Globus pallidus (tissue), 1 donor: ENCODE results near the gene SLC5A11.
"Not testable (repeated sequence)": the region's sequence is repeated elsewhere in the genome, so short reads cannot be mapped to it uniquely, and the experiment has no call there.

Experiments used
- DNase-seq: peaks from one replicate; pipeline ENCODE4 v3.0.0-alpha.2; 2015; ENCODE audit warnings: low spot score

The SLC5A11 gene, protein sequence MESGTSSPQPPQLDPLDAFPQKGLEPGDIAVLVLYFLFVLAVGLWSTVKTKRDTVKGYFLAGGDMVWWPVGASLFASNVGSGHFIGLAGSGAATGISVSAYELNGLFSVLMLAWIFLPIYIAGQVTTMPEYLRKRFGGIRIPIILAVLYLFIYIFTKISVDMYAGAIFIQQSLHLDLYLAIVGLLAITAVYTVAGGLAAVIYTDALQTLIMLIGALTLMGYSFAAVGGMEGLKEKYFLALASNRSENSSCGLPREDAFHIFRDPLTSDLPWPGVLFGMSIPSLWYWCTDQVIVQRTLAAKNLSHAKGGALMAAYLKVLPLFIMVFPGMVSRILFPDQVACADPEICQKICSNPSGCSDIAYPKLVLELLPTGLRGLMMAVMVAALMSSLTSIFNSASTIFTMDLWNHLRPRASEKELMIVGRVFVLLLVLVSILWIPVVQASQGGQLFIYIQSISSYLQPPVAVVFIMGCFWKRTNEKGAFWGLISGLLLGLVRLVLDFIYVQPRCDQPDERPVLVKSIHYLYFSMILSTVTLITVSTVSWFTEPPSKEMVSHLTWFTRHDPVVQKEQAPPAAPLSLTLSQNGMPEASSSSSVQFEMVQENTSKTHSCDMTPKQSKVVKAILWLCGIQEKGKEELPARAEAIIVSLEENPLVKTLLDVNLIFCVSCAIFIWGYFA

DNA sequence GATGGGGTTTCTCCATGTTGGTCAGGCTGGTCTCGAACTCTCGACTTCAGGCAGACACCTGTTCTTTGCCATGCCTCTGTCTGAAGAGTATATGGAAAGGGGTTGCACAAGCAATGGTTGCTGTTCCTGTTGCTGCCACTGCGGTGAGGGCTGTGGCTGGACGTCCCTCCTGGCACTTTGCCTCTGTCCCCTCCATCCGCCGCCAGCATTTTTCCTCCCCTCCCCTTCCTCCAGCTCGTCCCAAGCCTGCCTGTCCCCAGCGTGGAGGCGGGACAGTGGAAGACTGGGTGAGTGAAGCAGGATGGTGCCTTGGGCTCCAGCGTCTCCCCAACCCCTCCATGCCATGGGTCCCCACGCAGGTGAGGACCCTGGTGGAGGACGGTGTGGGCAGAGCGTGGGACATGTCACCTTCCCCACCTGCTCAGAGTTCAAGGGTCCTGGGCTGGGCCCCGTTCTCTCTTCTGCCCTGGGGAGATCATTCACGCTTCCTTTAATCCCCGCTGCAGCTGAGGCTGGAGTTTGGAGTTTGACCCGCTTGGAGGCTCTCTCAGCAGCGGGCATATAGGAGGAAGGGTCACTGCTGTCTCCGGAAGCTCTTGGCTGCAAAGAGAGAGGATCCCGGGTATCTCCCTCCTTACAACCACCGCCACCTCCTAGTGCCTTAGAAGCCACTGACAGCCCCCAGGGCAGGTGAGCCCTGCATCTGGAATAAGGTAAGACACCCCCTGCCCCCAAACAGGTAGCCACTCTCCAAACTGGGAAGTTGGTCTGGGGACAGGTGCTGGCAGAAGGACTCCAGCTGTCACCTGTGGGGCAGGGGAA, at the start of gene SLC5A11:
SLC5A11 (plus strand) TSS at position 238 of the 822 bp plus-strand sequence. CDS start 12,681 bp downstream, outside the sequence.
- peak; percentile 78 for DNase-seq

DNA sequence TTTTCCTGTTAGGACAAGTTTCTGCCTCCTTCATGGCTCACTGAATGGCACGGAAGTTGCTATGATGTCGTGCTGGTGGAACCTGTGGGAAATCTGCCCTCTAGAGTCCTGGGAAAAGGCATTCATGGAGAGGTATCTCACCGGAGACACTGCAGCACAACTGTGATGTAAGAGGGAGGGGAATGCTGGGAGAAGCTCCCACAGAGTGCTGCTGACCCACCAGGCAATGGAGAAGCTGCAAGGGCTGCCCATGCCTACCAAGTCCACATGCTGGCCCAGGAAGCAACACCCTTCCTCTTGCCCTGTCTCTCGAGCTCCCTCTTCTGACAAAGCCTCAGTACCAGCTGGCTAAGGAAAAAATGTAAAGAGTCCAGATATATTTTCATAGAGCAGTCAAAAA, 45.2 kb upstream of the SLC5A11 start:
- no peak for DNase-seq

DNA sequence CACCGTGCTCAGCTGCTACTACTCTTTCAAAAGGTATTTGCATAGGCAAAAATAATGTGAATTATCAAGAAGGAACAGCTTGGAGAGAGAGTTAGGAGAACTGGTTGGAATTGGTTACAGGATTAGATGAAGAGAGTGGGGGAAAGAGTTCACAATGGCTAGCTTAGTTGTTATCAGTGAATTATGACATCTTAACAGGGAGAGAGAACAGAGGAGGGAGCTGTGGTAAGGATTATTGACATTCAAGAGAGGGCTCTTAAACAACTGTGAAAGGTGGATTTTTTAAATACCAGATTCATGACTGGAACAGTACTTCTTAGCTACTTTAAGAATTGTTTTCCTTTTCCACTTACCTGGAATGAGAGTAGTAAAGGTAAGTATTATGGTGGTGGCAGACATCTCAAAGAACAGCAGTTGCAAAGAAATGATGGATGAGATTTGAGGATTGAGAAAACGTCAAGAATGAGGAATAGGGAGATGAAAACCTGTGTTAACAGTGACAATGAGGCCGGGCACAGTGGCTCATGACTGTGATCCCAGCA, 43.9 kb upstream of the SLC5A11 start:
- no peak for DNase-seq

DNA sequence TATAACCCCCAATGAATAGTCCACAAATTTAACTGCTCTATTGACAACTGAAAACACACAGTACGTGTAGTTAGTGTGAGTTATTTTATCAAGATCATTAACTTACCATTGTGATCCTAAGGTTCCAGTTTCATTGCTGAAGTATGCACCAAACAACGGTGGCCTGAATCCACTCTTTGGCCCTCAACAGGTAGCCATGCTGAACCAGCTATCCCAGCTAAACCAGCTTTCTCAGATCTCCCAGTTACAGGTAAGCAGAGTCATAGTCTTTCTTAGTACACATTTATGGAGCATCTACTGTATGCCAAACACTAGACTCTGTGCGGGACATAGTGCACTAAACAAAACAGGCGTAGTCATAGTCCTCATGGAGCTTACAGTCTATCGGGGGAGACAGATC, 40.3 kb upstream of the SLC5A11 start:
- no peak for DNase-seq

DNA sequence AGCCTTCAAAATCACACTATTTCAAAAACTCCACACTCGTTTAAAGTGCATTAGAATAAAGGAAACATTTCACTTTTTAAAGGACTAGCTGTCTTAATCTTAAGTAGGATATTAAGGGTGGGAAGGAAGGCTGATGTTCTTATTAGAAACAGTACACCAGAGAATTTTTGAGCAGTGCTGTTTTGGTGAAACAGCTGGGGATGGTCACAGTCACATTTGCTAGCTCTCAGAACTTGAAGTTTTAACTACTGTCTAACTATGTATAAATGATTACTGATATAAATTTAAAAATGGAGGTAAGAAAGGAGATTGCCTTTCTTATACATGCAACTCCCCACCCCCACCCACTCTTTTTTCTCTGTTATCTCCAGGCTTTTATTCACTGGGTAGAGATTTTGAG, 38.5 kb upstream of the SLC5A11 start:
- no peak for DNase-seq

DNA sequence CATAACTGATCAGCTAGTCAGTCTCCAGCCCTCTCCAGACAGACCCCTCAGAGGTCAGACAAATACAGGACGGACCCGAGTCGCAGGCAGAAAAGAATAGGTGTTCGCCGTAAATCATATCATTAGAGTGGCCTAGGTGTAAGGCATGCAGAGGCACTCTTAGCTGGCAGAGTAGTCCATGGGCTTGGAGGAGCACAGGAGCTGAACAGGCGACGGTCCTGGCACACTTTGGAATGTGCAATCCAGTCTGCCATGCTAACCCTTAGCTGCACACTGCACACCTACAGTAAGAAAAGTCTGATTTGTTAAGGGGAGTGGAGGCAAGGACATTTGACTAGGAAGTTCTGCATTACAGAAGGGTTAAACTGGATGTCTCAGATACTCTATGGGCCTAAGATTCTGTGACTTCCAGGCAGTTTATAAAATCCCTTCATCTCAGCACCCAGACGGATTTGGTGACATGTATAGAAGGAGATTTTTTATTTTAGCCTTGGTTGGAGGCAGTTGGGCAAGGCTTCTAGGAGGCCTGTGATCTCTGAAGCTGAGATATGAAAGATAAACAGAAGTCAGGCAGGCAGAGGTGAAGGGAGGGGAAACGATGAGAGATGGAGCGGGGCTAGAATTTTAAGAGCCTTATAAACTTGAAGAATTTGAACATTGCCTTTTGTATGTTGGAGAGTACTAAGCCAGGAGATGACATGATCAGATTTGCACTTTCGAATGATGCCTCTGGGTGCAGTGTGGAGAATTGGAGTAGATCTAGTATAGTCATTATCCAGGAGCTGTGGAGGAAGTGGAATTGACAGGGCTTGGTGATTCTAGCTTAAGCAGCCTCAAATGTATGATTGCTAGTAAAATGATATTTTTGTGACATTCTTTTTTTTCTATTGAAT, 34.6 kb upstream of the SLC5A11 start:
- no peak for DNase-seq

DNA sequence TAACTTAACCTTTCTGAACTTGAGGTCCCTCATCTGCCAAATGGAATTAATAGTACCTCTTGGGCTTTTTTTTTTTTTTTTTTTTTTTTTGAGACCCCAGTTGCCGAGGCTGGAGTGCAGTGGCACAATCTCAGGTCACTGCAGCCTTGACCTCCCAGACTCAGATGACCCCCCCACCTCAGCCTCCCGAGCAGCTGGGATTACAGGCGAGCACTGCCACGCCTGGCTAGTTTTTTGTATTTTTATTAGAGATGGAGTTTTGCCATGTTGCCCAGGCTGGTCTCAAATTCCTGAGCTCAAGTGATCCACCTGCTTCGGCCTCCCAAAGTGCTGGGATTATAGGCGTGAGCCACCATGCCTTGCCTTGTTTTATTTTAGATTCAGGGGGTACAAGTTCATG, 33.0 kb upstream of the SLC5A11 start:
- not testable (repeated sequence) for DNase-seq

DNA sequence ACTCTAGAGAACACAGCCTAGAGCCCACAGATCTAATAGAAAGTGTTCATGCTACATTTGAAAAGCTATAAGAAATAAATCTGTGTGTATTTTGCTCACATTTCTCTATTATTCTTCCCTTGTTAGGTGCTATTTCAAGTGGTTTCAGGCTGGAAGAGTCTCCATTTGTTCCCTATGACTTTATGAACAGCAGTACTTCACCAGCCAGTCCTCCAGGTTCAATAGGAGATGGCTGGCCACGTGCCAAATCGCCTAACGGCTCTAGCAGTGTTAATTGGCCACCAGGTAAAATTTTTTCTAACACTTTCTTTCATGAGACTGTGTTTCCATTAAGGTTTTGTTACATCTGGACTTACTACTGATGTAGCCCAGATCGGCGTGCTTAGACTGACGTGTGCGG, 30.7 kb upstream of the SLC5A11 start:
- DNase-seq = no peak

DNA sequence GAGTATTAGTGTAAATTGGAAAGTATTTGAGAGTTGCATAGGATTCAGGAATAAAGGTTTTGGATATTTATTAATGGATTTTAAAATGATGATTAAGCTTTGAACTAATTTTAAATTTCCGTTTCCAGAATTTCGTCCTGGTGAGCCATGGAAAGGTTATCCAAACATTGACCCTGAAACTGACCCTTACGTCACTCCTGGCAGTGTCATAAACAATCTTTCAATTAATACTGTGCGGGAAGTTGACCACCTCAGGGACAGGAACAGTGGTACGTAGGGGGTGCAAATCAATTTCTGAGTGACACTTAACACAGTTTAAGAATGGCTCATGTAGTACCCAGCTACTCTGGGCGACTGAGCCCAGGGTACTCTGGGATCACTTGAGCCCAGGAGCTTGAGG, 29.1 kb upstream of the SLC5A11 start:
- DNase-seq = no peak

DNA sequence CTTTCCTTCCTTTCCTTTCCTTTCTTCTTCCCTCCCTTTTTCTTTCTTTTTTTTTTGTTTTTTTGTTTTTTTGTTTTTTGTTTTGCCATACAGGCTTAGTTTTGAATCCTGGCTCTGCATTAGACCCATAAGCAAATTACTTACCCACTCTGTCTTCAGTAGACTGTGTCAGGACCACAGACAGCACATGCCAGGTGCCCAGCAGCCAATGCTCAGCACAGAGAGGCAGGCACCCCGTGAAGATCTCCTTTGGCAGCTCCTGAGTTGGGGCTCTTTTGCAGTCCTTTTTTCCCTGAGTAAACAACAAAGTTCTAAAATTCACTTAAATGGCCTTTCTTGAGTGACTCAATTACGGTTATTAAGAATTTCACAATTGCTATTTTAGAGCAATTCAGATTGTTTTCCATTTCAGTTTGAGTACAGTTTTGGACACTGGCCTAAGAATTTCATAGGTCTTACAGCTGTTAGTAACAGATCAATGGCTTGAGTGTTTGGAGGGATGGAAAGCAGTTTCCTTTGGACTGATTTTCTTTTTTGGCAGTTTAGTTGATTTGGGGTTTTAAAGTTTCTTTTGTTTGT, 26.2 kb upstream of the SLC5A11 start:
- DNase-seq = no peak

DNA sequence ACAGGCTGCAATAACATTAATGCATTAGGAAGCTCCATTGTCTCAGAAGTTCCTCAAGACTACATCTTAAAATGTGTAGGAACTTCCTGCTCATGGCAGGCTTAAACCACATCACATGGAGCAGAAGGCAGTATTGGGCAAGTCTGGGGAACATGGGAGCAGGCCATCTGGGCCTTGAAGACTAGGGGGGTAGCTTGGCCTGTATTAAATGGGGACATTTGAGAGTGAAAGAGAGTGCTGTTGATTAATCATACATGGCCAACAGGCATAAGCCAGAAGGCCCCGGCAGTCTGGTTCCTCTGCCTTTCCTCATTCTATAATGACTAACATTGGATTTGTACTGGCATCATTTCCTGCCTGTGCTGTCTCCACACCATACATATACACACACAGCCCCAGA, 25.2 kb upstream of the SLC5A11 start:
- no peak for DNase-seq

DNA sequence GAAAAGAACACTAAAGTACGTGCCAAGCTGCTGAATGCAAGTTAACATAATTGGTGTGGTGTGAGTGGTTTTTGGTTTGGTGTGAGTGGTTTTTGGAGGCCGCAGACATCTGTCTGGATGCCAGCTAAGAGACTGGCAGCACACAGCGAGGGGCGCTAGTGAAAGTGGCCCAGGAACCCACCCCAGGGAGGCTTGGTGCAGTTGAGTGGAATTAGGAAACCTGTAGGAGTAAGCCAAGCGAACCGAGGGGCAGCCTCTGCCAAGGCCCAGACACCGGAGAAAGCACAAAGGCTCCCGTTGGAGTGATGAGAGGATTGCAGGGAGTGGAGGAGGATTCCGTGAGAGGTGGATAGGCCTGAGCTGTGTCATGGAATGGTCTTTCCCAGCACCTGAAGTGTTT, 24.6 kb upstream of the SLC5A11 start:
- no peak for DNase-seq

DNA sequence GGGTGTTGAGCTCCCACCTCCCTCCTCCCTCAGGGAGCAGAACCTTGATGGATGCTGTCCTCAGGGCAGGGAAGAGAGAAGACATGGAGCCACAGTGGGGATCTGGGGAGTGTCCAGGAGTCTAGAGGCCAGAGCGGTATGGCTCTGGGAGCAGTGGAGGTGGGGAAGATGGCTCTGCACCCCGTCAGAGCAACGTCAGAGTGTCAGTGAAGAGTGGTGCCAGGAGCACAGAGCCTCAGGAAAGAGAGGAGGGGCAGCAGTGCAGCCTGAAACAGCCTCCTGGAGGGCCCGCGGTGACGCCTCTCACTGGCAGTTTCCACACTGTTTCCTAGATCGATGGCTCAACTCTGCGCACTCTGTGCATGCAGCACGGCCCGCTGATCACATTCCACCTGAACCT, 23.2 kb upstream of the SLC5A11 start:
- DNase-seq = no peak

DNA sequence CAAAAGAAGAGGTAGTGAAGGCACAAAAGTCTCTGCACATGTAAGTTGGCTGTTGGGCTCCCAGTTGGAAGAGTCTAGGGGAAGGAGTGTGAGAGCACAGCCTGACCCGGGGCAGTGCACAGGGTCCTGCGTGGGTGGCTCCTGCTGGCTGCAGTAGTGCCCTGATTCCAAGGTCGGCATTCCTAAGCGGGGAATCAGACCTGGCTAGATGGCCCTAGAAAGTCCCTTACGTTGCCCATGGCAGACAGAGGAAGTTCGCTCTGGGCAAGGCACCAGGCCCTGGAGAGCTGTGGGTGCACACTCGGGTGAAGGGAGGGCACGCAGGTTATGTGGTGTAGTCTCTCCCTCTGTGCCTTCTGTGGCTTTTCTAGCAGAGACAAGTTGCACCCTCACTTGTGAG, 22.8 kb upstream of the SLC5A11 start:
- DNase-seq = no peak

DNA sequence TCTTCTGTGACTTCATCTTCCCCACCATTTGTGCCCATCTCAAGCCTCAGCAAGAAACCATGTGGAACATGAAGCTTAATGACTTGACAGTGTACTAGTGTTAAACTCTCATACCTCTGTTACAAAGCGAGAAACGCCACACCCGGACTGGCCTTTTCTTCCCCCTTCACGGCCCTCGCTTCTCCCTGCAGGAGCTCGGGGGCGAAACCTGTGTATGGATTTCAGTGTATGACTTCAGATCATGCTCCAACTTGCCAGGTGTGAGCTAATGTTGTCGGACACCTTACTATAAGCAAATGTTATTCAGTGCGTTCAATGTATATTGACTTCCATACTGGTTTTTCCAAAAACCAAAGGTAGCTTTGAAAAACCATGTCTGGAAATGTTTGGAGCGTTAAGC, 20.1 kb upstream of the SLC5A11 start:
- DNase-seq = no peak

DNA sequence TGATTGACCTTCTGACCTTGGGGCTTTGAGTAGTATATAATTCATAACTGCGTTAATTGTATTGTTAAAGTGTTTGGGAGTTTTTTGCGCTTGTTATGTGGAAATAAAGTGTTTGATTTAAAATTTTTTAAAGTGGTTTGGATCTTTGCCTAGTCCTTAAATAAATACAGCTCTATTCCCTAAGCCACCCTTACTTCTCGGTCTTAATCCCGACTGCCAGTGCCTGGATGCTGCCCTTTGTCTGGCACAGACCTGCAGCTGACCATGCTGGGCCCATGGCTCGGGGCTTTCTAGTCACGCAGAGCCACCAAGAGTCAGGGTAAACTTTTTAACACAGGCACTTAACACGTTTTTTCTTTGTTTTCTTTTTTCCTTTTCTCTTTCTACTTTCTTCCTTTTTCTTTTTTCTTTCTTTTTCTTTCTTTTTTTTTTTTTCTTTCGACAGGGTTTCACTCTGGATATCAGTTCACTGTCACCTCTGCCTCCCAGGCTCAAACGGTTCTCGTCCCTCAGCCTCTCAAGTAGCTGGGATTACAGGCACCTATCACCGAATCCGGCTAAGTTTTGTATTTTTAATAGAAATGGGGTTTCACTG, 19.6 kb upstream of the SLC5A11 start:
- no peak for DNase-seq

DNA sequence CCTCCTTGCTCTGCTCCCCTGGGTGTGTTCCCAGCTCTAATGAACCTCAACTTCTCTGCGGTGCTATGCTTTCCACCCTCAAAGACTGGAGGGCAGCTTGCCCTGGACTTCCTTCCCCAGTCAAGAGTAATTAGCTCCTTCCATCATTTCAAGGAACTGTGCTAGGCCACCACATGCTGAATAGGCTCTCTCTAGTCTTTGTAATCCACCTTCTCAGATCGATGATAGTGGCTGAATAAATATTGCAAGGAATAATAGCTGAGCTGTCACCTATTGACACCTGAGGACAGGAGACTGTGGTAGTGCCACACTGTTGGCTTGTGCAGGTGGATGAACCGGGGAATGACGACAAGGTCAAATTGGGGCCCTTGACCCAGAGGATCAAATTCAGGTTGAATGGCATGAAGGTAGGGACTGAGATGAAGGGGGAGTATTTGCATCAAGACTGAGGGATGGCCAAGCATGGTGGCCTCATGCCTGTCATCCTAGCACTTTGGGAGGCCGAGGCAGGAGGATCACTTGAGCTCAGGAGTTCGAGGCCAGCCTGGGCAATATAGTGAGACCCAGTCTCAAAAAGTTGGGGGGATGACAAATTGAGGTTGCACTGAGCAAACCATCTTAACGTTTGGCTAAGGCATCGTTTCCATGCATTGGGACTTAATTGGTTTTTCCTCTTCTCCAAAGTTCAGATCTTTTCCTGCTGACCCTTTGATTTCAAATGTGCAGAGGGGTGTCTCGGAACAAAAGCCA, 18.8 kb upstream of the SLC5A11 start:
- no peak for DNase-seq

DNA sequence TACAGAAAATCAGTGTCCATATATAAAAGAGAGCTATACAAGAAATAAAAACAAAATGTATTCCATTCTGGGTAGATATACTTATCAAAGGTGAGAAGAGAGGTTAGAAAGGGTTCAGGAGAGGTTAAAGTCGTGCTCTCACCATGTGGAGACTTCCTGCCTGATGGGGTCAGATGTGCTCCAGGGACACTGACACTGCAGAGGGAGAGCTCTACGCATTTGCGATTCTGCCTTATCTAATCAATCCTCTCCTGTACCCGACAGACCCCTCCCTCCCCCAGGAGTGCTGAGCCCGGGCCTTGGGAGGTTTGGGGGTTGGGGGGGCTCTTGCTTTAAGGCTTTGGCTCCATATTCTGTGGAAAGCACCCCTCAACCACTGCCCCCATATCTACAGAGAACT, 16.6 kb upstream of the SLC5A11 start:
- no peak for DNase-seq

DNA sequence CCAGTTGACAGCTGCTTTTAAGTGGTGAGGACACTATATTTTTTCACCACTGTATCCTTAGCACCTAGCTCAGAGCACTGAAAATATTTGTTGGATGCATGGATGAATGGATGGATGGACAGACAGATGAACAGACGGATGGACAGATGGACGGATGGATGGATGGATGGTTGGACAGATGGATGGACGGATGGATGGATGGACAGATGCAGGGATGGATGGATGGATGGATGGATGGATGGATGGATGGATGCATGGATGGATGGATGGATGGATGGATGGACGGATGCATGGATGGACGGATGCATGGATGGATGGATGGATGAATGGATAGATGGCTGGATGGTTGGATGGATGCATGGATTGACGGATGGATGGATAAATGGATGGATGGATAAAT, 12.4 kb upstream of the SLC5A11 start:
- DNase-seq = no peak
